Right lobe of liver (tissue), 6 donors: Measurements from ENCODE around the gene GRID1. TPM values are rescaled to one million over a fixed set of nuclear protein-coding genes. Genes with fewer than 3 reads are reported as not detected.

Source experiments
- ATAC-seq, 4 donors: fragments of 200-7000 bp; cut with Tn5 transposase; one replicate each; pipeline ENCODE4 v1.9.1; 2020; ENCODE audit warnings: mild to moderate bottlenecking in 4 of 4, moderate library complexity in 4 of 4
- DNase-seq, 3 donors: peaks; one replicate each; pipeline ENCODE4 v3.0.0-alpha.2; 2020
- H3K27ac ChIP-seq, 3 donors: fragments of 200-600 bp; one replicate each; pipeline ENCODE4 v1.8.0; 2022
- H3K27me3 ChIP-seq, 2 donors: fragments of 200-600 bp; one replicate each; pipeline ENCODE4 v1.8.0; 2022
- H3K36me3 ChIP-seq, 4 donors: fragments of 200-600 bp; sonication (generic) in 1 of 4; one replicate each; pipeline versions ENCODE4 v1.5.1 to v1.8.0; 2017 to 2022; ENCODE audit warnings: control low read depth in 1 of 4
- H3K4me1 ChIP-seq, 4 donors: fragments of 200-600 bp; sonication (generic) in 1 of 4; one replicate each; pipeline versions ENCODE4 v1.5.1 to v1.8.0; 2017 to 2022; ENCODE audit warnings: control low read depth in 1 of 4
- H3K4me3 ChIP-seq, 3 donors: fragments of 200-600 bp; one replicate each; pipeline ENCODE4 v1.8.0; 2022
- H3K9me3 ChIP-seq, 4 donors: fragments of 200-600 bp; sonication (generic) in 1 of 4; one replicate each; pipeline versions ENCODE4 v1.5.1 to v1.8.0; 2017 to 2022; ENCODE audit warnings: control low read depth in 1 of 4
- POLR2A ChIP-seq: fragments of 450-650 bp; IDR thresholded peaks from one replicate; pipeline ENCODE4 v1.6.1; 2017; ENCODE audit warnings: antibody characterized with exemption, mild to moderate bottlenecking
- WGBS: methylation state at CpG from one replicate; pipeline ENCODE4 v1.1.6; 2018; ENCODE audit warnings: low coverage, low lambda C conversion rate; ENCODE audit not compliant: insufficient coverage; ENCODE audit errors: missing lambda C conversion rate; 5-methylcytosine and 5-hydroxymethylcytosine counted together
- intact Hi-C, 2 donors: fragments of 100-400 bp; cut with DNase I; formaldehyde crosslinking; loops; one replicate each; pipeline versions ENCODE4 v1.11.2 to v1.14.1; 2022
- total RNA-seq, 6 experiments: library from RNA; depleted of rRNA in 2 of 6; stranded (reverse); fragments of >200 nt in 2 of 6; fragmentation: NEBNext Ultra II Directional in 3 of 6; extraction: Animal tissue kit (Norgen Biotek cat#: 25700) in 3 of 6; gene quantifications; one replicate each; pipeline versions ENCODE4 v1.1.0 to v1.2.4, GENCODE V29; 2016 to 2023
- TF ChIP-seq, protein P1 (sequence below), 4 donors: fragments of 200-600 bp in 3 of 4; fragments of 450-650 bp in 1 of 4; IDR thresholded peaks; one replicate each; pipeline versions ENCODE4 v1.5.1 to v1.8.0; 2016 to 2022; ENCODE audit warnings: antibody characterized with exemption in 4 of 4, mild to moderate bottlenecking in 2 of 4
- donor health status: DM: no; HTN: yes; CAD: no.
- donor health status: DM: no; HTN: no; CAD: no.
- donor health status: DM: no; HTN: no; CAD: no.
- donor health status: DM: no; HTN: yes; CAD: no.
- donor health status: DM: no; HTN: yes; CAD: no.

GRID1 gene
- total RNA-seq, 6 experiments from 2014 or later, result 0.05 to 1.9 (median 0.81) TPM

DNA sequence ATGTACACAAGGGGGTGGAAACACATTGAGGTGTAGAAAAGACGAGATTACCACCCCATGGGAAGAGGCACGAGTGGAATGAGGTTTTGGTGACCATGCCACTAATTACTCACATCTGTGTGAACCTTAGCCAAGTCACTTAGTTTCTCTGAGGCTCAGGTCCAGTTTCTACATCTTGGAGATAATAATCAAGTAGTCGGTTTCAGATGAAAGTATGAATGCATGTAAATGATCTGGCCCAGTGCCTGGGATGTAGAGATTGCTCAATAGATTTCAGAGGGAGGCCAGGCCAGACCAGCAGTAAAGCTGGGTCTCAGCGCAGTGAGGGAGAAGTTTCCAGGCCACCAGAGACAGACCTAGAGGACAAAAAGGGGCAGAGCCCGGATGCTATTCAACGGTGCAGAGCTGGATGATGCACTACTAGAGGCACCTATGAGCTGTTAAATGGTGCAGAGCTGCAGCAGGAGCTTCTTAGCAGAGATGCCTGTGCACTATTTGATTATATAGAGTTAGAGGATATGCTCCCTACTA is 725.1 kb downstream of the GRID1 start:
- intact Hi-C loops, result no loop called here
- ATAC-seq (no peak), DNase-seq (no peak)
- no peak for TF ChIP-seq POLR2A
- TF ChIP-seq, protein P1, sequence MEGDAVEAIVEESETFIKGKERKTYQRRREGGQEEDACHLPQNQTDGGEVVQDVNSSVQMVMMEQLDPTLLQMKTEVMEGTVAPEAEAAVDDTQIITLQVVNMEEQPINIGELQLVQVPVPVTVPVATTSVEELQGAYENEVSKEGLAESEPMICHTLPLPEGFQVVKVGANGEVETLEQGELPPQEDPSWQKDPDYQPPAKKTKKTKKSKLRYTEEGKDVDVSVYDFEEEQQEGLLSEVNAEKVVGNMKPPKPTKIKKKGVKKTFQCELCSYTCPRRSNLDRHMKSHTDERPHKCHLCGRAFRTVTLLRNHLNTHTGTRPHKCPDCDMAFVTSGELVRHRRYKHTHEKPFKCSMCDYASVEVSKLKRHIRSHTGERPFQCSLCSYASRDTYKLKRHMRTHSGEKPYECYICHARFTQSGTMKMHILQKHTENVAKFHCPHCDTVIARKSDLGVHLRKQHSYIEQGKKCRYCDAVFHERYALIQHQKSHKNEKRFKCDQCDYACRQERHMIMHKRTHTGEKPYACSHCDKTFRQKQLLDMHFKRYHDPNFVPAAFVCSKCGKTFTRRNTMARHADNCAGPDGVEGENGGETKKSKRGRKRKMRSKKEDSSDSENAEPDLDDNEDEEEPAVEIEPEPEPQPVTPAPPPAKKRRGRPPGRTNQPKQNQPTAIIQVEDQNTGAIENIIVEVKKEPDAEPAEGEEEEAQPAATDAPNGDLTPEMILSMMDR (IDR thresholded peaks at IDR 0.05), result no peak
- Histone ChIP-seq H3K27ac (peak overlapping the region in 1 of 3 donors; percentile 43), H3K4me1 (no peaks in the 10 kb centered on the region), H3K9me3 (no peaks in the 10 kb centered on the region), H3K4me3 (no peak overlapping the region), H3K27me3 (no peaks in the 10 kb centered on the region), H3K36me3 (no peaks in the 10 kb centered on the region)
- 65% methylated on average over 6 of the region's 6 CpGs for WGBS

DNA sequence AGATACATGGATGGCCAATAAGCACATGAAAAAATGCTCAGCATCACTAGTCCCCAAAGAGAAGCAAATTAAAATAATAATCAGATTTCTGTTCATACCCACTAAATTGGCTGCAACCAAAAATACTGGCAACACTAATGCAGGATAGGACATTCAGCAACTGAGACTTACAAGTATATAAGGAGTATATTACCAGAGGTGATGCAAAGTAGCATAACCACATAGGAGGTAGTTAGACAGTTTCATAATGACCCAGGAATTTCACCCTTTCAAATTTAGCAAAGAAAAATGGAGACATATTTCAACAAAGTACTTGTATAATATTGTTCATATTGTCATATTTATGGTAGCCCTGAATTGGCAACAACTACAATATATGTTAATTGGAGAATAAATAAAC is 727.8 kb downstream of the GRID1 start:
- intact Hi-C loops, result no loop called here
- H3K27ac ChIP-seq, result no peak overlapping the region
- no peaks in the 10 kb centered on the region for H3K27me3 ChIP-seq
- H3K9me3 ChIP-seq, result no peaks in the 10 kb centered on the region
- no peak for ATAC-seq
- no peaks in the 10 kb centered on the region for H3K4me1 ChIP-seq
- no peak for TF ChIP-seq POLR2A
- TF ChIP-seq, protein P1 (IDR thresholded peaks at IDR 0.05), result no peak
- H3K36me3 ChIP-seq, result no peaks in the 10 kb centered on the region
- no peak overlapping the region for H3K4me3 ChIP-seq
- DNase-seq, result no peak

DNA sequence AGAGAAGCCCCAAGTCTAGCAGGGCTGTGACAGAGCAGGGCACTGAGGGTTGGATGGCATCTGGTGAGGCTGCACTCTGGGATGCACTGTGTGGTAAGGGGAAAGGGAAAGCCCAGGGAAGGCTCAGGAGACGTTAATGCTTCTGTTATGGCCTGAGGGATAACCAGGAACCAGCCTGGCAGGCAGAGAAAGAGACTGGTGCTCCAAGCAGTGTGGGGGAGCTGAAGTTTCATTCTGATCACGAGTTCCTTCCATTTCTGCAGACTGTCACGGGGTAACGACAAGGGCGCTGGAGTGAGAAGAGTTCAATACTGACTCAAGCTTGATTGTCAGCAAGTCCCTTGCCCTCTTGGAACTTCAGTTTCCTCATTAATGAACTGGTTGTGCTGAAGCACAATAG is 730.9 kb downstream of the GRID1 start:
- Histone ChIP-seq H3K27me3 (no peaks in the 10 kb centered on the region), H3K27ac (no peak overlapping the region), H3K36me3 (no peaks in the 10 kb centered on the region), H3K4me3 (no peak overlapping the region), H3K4me1 (no peaks in the 10 kb centered on the region), H3K9me3 (no peaks in the 10 kb centered on the region)
- no peak for DNase-seq
- intact Hi-C loops, result no loop called here
- no peak for ATAC-seq
- TF ChIP-seq POLR2A, result no peak
- TF ChIP-seq, protein P1 (IDR thresholded peaks at IDR 0.05), result no peak
- WGBS, result 68% methylated on average over 5 of the region's 5 CpGs

DNA sequence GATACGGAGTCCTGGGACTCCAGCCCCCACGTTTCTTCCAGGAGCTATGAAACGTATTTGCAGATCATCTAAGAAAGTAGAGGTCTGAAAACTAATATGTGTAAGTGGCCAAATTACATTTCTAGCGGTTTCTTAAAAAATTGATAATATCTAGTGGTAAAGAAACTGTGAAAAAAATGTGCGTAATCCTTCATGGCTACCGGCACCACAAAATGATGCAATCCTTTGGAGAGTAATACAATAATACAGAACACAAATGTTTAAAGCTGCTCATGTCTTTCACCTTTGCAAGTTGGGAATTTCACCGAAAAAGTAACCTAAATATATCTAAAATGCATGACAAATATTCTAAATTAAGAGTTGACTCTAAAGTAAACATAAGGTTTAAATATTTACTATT is 742.1 kb downstream of the GRID1 start:
- intact Hi-C loops, result no loop called here
- Histone ChIP-seq H3K27ac (no peak overlapping the region), H3K4me1 (no peaks in the 10 kb centered on the region), H3K27me3 (no peaks in the 10 kb centered on the region), H3K36me3 (no peaks in the 10 kb centered on the region), H3K9me3 (no peaks in the 10 kb centered on the region), H3K4me3 (no peak overlapping the region)
- TF ChIP-seq, protein P1 (IDR thresholded peaks at IDR 0.05), result no peak
- TF ChIP-seq POLR2A, result no peak
- WGBS, result 69% methylated on average over 5 of the region's 7 CpGs
- DNase-seq (no peak), ATAC-seq (no peak)

DNA sequence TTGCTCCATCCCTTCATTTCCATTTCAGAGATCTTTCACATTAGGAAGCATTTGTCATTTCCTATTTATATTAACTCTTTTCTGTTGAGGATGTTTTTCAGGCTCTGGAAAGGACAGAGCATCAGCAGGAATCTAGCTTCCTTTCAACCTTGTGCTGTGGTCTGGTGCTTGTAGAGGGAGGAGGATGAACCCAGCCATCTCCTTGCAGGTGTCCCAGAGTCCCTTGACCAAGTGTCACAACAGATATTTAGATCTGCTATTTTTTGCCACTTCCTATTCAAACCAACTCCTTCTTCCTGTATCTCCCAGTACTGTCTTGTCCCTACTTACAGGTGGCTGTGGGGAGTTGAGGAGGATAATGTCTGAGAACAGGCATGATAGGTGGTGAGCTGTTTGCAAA is 742.8 kb downstream of the GRID1 start:
- no peak for TF ChIP-seq POLR2A
- TF ChIP-seq, protein P1 (IDR thresholded peaks at IDR 0.05), result no peak
- intact Hi-C loops, result no loop called here
- Histone ChIP-seq H3K27me3 (no peaks in the 10 kb centered on the region), H3K4me1 (no peaks in the 10 kb centered on the region), H3K27ac (no peak overlapping the region), H3K9me3 (no peaks in the 10 kb centered on the region), H3K4me3 (no peak overlapping the region), H3K36me3 (no peaks in the 10 kb centered on the region)
- no peak for DNase-seq
- ATAC-seq, result no peak
